ENCODE results near the gene PYROXD2.

Gene PYROXD2

DNA sequence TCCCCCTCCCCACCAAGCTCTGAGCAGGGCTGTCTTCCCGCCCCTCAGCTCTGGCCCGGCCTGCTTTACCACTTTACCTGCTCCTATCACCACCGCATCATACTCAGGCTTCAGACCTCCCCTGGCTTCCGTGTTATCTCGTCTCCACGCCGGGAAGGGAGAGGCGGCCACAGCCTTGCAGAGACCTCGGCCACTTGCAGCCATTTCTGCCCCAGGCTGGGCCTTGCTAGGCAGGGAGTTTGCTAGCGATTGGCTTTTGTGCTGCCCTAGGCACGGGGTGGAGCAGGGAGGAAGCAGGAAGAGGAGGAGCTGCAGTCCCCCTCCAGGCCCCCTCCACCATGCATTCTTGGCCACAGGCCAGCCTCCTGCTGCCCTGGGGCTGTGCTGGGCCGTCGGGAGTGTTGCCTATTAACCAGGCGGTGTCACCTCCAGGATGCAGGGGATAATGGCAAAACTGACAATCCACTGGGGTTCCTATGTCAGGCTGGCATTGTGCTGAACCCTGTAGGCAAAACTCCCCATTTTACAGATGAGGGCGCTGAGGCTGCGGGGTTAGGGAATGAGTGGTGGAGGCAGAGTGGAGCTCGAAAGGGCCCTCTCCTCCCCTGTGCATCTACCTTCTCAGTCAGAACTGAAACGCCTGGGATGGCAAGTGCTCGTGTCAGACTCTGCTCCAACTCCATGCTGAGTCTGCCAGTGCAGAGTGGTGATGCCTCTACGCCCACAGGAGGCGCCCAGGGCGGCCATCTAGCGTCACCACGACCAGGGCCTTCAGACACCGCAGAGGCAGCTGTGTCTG lies at the start of gene PYROXD2:
TSS of gene PYROXD2 (minus strand) at position 251 of the 799 bp plus-strand sequence. CDS start at position 204, 47 bp downstream.
- TF ChIP-seq GATA3 (IDR thresholded peaks at IDR 0.05; ENCODE audit: low read depth, low read length): no peak
- TF ChIP-seq GATA2 (IDR thresholded peaks at IDR 0.05; ENCODE audit: low read depth, low read length): no peak

GRCh38 chr10:98463976-98464754 lies 49.2 kb upstream of the PYROXD2 start:
- TF ChIP-seq GATA3 (IDR thresholded peaks at IDR 0.05; ENCODE audit: low read depth, low read length) (no peak), GATA2 (IDR thresholded peaks at IDR 0.05; ENCODE audit: low read depth, low read length) (no peak)

- TF ChIP-seq GATA3 (IDR thresholded peaks at IDR 0.05; ENCODE audit: low read depth, low read length) (no peak), GATA2 (IDR thresholded peaks at IDR 0.05; ENCODE audit: low read depth, low read length) (no peak)
These were observed 48.0 kb upstream of the PYROXD2 start for GRCh38 chr10:98463016-98463415.

DNA sequence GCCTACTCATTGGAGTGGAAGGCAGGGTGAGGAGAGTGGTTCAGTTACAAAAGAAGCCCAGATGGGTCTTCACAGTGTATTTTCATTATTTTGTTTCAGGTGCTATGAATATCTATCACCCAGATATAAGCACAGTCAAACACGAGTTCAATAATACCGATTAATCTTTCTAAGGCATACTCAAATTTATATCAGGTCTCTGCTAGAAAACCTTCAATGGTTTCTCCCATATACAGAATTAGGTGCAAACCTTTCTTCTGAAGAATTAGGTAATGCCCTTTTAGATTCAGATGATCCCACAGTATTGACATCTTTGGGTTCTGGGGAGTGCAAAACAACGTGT lies 46.5 kb upstream of the PYROXD2 start:
- TF ChIP-seq GATA2 (IDR thresholded peaks at IDR 0.05; ENCODE audit: low read depth, low read length): no peak
- no peak for TF ChIP-seq GATA3 (IDR thresholded peaks at IDR 0.05; ENCODE audit: low read depth, low read length)

DNA sequence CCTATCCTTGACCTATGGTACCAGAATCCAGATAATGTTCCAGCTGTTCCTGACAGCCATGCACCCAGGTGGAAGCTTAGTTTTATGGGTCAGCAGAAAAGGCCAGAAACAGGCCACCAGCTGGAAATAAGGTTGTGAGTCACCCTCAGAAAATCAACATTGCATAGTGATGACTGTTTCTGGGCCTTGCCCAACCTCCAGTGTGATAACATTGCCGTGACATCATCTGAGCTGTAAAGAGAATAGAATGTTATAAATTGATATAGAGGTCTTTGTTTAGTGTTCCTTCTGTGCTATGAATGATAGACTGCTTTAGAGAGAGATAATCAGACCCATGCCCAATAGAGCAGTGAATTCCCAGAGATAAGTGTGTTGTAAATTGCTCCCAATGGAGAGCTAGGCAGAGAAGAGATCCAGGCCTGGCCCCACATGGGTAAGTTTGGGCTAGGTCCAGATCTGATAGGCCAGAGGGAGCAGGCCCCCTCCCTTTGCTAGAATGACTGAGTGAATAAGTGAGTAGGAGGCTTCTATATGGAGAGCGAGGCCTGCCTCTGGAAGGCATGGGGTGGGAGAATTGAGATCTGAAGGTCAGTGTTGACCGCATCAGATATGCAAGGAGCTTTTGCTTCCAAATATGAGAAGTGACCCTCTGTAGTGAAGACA lies 46.0 kb upstream of the PYROXD2 start:
- peak; percentile 98 for TF ChIP-seq GATA2 (IDR thresholded peaks at IDR 0.05; ENCODE audit: low read depth, low read length)
- TF ChIP-seq GATA3 (IDR thresholded peaks at IDR 0.05; ENCODE audit: low read depth, low read length): peak; percentile 91

DNA sequence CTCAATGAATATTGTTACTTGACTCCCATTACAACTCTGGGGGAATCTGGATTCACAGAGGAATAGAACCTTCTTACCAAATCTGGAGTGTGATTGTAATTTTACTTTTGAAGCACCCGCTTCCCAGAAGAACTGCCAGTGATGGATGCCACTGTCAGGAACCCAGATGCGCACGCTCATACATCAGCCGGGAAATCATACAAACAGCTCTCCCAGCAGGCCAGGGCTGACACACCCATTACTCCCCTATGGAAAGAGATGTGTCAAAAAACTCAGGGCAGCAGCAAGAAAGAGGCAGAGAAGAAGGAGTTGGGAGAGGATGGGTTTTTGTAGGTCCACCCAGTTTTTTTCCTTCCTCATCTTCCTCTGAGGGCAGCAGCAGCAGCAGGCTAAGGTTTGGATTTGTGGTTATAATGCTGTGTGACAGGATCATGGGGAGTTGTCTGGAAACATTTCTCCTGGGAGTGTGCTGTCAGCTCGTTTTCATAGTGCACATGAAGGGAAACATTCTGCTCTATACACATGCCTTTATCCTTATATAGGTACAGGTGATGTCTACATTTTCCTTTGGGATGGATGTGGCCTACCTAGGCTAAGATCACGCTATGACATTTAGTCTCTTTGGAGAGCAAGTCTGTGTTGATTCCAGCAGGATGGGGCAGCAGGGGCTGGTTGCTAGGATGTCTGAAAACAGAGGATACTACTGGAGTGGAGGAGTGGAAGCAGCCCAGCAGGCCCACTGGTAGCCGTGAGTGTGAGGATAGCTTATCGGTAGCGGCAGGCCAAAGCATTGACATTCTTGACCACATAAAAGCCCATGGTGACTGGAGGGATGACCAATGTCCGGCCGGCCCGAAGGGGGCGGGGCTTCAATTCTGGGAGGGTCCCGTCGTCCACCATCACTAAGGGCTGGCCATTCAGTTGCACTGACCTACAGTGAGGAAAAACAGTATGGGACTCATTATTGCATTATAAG lies 44.1 kb upstream of the PYROXD2 start:
- TF ChIP-seq GATA3 (IDR thresholded peaks at IDR 0.05; ENCODE audit: low read depth, low read length) (no peak), GATA2 (IDR thresholded peaks at IDR 0.05; ENCODE audit: low read depth, low read length) (no peak)

DNA sequence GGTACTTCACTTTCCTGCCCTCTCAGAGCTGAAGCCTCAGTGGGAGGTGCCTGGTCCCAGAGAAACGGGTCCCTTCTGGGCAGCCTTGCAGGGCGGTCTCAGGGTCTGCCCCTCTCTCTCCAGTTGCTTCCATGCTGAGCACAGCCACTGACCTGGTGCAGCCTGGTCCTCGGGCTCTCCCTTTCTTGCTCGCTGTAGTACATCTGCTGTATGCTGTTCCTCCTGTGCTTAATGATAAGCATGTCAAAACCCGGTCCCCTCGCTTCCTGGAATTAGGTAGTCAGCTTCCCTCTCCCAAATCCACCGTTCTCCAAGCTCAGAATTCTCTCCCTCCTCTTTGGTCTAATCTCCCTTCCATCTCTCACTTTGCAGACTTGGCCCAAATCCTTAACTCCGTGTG lies 42.7 kb upstream of the PYROXD2 start:
- TF ChIP-seq GATA2 (IDR thresholded peaks at IDR 0.05; ENCODE audit: low read depth, low read length) (no peak), GATA3 (IDR thresholded peaks at IDR 0.05; ENCODE audit: low read depth, low read length) (no peak)

- no peak for TF ChIP-seq GATA3 (IDR thresholded peaks at IDR 0.05; ENCODE audit: low read depth, low read length)
- peak; percentile 49; the same call in 1 of the 2 replicates for TF ChIP-seq GATA2 (IDR thresholded peaks at IDR 0.05; ENCODE audit: low read depth, low read length)
These were observed 41.9 kb upstream of the PYROXD2 start for GRCh38 chr10:98456686-98457482.

DNA sequence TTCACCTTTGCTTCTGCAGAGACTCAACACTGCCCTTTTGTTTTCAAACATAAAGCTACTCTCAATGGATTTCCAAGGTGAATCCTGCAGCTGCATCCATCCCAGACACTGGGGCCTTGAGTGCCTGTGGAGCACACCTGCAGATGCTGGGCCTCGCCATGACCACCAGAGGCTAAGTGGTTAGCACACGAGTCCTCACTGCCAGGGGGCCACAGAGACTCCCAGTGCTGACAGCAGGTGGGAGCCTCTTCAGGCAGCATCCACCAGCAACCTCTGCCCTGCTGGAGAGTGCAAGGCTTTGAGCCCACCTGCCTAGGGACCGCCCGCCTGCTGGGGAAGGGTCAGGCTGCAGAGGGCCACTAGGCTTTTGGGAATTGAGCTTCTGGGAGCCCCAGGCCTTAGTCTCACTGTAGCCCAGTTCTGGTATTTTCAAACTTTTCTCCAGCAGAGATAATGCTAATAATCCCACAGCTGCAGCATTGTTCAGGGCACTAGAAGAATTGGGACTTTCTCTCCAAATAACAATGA lies 41.1 kb upstream of the PYROXD2 start:
- TF ChIP-seq GATA2 (IDR thresholded peaks at IDR 0.05; ENCODE audit: low read depth, low read length) (no peak), GATA3 (IDR thresholded peaks at IDR 0.05; ENCODE audit: low read depth, low read length) (no peak)

GRCh38 chr10:98453729-98454128 lies 38.7 kb upstream of the PYROXD2 start:
- TF ChIP-seq GATA3 (IDR thresholded peaks at IDR 0.05; ENCODE audit: low read depth, low read length) (no peak), GATA2 (IDR thresholded peaks at IDR 0.05; ENCODE audit: low read depth, low read length) (no peak)

- no peak for TF ChIP-seq GATA3 (IDR thresholded peaks at IDR 0.05; ENCODE audit: low read depth, low read length)
- no peak for TF ChIP-seq GATA2 (IDR thresholded peaks at IDR 0.05; ENCODE audit: low read depth, low read length)
These were observed 35.6 kb upstream of the PYROXD2 start for GRCh38 chr10:98450618-98451017.

DNA sequence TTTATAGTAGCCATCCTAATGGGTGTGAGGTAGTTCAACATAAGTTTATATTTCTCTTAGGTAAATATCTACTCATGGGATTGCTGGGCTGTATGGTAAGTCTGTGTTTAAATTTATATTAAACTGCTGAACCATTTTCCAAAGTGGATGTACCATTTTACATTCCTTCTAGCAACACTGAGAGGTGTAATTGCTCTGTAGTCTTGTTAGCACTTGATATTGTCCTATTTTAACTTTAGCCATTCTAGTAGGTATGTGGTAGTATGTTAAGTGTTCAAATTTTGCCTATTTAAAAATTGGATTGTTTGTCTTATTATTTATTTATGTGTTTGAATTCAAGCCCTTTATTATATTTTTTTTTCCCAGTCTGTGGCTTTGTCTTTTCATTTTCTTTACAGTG lies 34.3 kb upstream of the PYROXD2 start:
- TF ChIP-seq GATA2 (IDR thresholded peaks at IDR 0.05; ENCODE audit: low read depth, low read length): no peak
- no peak for TF ChIP-seq GATA3 (IDR thresholded peaks at IDR 0.05; ENCODE audit: low read depth, low read length)
